EH (cell line): ENCODE measurements around the gene ARMC9.
"Not testable (repeated sequence)": the region's sequence is repeated elsewhere in the genome, so short reads cannot be mapped to it uniquely, and the experiment has no call there.

Experiments used
- DNase-seq: peaks from one replicate; pipeline ENCODE4 v3.0.0-alpha.2; 2015; ENCODE audit warnings: low read depth

Gene ARMC9

DNA sequence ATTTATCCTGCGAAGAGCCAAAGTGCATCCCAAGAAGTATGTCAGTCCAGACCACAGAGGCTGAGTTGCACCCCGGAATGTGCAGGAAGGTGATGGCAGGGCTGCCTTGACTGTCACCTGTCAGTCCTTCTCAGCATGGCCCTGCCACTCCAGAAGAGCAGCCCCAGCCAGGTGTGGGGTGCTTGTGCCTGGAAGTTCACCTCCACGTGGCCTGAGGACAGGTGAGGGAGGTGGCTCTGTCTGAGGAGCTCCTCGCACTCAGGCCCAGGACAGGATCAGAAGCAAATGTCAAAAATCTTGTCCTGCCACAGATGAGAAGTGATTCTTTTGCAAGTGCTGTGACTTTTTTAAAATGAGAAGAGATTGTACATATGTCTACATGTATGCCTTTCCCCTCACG is 165.6 kb downstream of the ARMC9 start:
- no peak for DNase-seq

DNA sequence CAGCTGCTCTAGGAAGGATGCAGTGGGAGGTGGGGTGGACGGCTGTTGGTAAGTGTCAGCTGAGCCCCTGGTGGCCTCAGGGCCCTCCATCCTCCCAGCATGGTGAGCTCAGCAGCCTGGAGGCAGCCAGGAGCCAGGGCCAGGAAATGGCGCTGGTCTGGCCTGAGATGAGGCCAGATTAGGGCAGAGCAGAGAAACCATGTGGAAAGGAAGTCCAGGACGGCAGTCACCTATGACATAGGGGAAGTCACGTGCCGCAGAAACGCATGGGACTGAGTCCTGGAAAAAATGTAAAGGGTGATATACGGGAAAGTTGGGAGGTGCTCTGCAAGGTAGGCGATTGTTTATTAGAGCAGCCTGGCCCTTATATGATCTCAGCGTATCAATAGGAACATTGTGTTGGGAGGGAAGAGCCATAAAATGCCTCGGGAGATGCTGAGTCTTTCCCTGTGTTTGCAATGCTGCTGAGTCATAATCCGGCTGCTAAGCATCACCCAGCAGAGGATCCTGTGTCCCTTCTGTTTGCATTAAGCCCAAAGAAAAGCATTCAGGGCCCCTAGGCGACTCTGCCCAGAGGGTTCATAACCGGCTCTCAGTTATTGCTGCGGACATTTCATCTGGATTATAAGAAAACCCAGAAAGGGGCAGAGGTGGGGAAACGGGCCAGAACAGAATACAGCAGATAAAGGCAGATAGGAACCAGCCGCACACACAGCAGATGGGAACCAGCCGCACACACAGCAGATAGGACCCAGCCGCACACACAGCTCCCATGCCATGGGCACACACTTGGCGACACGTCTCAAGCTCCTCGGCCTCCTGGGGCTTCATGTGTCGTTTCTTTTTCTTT is 166.8 kb downstream of the ARMC9 start:
- peak; percentile 92 for DNase-seq

DNA sequence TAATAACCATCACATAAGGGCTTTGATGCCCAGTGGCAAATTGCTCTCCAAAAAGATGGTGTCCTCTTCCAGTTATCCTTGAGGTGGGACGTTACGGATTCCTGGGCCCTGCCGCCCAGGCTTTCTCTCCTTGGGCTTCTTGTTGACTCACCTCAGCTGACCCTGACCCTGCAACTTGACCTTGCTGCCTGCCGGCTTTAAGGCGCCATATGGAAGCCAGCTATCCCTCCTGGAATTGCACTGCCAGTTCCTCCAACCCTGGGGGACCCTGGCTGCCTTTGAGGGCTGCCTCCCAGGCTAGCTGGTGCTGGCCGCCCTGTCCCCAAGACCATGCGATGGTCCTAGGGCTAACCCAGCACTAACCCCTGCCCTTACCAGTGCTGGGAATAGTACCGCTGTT is 168.7 kb downstream of the ARMC9 start:
- no peak for DNase-seq

DNA sequence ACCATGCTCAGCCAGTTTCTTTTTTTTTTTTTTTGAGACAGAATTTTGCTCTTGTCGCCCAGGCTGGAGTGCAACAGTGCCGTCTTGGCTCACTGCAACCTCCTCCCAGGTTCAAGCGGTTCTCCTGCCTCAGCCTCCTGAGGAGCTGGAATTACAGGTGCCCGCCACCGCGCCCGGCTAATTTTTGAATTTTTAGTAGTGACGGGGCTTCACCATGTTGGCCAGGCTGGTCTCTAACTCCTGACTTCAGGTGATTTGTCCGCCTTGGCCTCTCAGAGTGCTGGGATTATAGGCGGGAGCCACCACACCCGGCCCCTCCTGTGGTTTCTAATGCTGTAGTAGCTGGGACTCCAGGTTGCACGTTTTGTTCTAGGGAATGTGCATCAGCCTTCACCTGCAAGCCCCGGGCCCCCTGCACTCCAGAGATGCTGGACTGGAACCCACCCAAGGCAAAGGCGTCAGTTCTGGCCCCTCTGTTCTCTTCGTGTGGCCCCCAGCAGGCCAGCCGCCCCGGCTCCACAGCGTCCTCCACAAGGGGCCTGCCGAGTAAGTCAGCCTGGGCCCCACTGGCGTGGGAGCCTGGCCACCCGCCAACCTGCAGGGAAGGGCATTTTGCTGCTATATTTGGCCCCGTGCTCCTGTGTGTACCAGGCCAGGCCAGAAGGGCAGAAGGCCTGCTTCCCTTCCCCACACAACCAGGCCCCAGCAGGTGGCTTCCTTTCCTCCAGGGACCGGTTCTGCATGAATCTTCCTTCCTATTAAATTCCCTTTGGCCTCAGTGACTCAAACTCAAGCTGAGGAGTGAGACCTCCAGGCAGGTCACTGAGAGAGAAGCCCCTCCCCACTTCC is 171.4 kb downstream of the ARMC9 start:
- no peak for DNase-seq

GRCh38 chr2:231370429-231370748 is 172.0 kb downstream of the ARMC9 start:
- DNase-seq: no peak

- DNase-seq: no peak
These were observed 172.5 kb downstream of the ARMC9 start for GRCh38 chr2:231370749-231371429.

DNA sequence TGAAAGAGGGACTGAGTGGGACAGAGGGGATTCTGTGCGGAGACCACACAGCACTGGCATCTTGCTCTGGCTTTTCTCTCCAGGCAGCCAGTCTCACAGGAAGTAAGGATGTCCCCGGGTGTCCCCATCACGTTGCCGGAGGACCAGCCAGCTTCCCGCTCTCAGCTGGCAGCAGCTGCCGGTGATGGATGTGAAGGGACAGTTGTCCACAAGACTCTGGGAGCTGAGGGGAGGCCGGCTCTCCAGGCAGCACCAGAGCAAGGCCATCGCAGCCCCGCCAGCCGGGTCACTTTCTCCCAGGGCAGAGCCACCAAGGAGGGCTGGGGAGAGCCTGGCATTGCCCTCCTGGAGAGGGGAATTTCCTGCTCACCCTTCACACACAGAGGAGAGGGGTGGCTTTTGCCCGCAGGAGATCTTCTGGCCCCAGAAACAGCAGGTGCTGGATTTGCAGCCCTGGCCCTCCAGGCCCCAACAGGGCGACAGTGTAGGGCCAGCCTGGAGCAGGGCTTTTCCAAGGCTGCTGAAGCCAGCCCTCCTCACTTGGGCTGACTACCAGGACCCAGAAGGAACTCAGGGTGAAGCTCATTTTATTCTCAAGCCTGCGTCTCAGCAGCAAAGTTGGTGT is 173.1 kb downstream of the ARMC9 start:
- DNase-seq: no peak

DNA sequence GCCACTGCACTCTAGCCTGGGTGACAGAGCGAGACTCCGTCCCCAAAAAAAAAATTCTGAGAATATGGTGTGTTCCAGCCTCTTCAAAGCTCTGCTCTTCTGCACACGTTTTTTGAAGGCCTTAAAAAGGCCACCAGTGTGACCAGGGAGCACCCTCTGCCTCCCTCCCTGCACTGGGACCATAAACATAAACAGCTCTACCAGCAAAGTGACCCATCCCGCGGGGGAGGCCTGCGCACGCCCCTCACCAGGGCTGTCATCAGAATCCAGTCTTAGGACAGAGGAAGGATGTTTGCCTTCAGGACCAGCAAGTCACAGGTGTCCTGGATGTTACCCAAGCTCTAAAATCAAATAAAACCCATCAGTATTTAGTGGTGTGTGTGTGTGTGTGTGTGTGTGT is 173.9 kb downstream of the ARMC9 start:
- DNase-seq: no peak

DNA sequence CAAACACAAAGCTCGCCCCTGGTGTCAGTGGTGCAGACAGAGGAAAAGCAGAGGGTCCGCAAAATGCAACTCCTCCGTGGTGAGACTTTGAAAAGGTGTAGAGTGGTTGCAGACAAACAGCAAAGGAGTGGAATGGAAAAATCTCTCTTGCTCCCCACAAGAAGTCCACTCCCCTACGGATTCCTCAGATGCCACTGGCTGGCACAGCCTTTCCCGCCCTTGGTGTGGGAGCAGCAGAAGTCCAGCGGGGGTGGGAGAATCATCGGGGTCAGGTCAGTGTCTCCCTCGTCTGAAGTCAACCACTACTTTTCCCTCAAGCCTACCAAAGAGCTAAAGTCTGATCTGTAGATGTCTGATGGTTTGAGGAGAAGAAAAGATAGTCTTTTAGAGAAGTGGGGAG is 174.8 kb downstream of the ARMC9 start:
- DNase-seq: no peak

GRCh38 chr2:231373786-231374349 is 175.4 kb downstream of the ARMC9 start:
- DNase-seq: no peak

DNA sequence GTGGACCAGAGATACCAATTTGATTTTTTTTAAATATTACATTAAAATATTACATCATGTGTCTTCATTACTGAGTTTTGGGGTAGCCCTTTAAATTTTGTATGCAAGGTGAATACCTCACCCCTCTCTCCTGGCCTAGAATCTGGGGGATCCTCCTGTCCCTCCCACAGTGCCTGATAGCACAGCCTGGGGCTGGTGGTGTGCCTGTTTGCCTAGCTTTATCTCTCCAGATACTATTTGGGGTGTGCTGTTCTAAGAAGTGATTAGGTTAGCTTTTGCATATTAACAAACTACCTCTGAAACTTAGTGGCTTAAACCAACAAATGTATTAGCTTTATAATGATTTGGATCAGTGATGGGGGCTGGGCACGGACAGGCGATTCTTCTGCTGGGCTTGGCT is 176.3 kb downstream of the ARMC9 start:
- no peak for DNase-seq

- DNase-seq: not testable (repeated sequence)
These were observed 177.7 kb downstream of the ARMC9 start for GRCh38 chr2:231375994-231376615.

GRCh38 chr2:231376857-231377256 is 178.4 kb downstream of the ARMC9 start:
- no peak for DNase-seq

DNA sequence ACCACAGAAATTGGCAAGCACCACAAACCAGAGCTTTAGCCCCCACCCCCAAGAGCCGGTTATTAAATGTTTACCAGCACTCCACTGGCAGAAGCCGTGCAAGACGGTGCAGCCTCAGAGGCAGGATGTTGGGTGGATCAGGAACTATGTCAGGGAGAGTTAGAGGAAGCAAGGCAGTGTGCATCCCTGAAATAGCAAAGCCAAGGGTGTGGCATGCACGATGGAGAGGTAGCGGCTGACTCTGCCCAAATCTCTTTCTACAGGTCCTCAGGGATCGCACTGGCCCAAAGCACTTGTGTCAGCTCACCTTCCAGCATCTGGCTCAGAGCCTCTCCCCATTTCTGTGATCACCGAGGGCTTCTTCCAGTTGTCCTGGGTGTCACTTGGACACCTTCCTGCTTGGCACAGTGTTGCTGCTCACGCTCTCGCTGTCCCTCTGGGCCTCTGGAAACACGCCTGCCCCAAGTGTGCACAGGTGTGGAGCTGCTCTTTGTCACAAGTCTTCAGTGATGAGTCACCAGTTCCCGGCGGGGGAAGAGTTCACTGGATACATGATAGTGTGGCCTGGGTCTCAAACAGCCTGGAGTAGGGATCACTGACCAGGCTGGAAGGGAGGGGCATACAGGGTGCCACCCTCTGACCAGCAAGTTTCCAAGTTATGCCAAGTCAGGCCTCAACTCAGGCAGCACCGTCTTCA is 179.7 kb downstream of the ARMC9 start:
- no peak for DNase-seq

GRCh38 chr2:231379266-231380215 is 181.1 kb downstream of the ARMC9 start:
- no peak for DNase-seq

DNA sequence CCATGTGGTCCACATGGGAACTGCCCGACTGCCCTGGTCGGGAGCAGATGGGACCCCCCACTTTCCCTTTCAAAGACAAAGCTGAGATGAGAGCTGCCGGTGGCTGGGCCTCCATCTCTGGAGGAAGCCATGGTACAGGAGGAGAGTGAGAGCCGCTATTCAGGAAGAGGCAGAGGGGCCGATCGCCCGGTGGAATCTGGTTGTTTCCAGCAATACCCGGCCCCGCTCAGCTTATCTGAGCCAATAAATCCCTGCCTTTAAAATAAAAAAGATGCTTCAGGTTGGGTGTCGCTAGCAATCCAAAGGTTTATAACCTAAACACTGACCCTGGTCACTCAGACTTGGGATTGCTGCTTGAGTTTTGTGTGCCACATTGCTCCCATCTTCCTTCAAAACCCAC is 181.9 kb downstream of the ARMC9 start:
- no peak for DNase-seq

GRCh38 chr2:231380991-231381847 is 182.8 kb downstream of the ARMC9 start:
- no peak for DNase-seq

DNA sequence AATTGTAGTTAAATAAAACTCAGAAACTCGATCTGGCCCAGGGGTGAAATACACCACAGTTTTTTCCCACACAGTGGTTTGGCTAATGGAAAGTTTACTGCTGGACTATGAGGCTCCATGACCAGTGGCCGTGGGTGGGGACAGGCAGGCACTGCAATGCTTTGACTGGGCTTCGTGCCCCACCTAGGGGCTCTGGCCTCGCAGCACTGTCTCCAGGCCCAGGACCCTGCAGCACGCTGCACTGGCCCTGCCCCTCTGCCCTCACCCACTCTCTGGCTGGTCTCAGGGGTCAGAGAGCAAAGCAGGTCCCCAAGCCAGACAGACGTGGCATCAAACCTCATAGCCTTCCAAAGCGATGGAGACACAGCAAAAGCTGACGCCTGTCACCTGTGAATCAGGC is 183.7 kb downstream of the ARMC9 start:
- no peak for DNase-seq
